D721Med (cell line): ENCODE measurements around the gene ADCY9.
"Not testable (repeated sequence)": the region's sequence is repeated elsewhere in the genome, so short reads cannot be mapped to it uniquely, and the experiment has no call there.

ENCODE experiments used
- DNase-seq: peaks from one replicate; pipeline ENCODE4 v3.0.0; 2011; ENCODE audit warnings: low spot score; ENCODE audit not compliant: insufficient read length
- FAIRE-seq: peaks from 2 replicates; lab custom pipeline; 2011; peaks lifted over from hg19 to GRCh38; lab: Jason Lieb, UNC
- TF ChIP-seq, protein P1 (sequence below): IDR thresholded peaks from 2 replicates; pipeline ENCODE4 v1.5.1; 2012; ENCODE audit warnings: mild to moderate bottlenecking, control low read depth; ENCODE audit not compliant: insufficient read depth; ENCODE audit errors: missing control alignments

Gene ADCY9

GRCh38 chr16:4081521-4082021 lies 34.7 kb downstream of the ADCY9 start:
- FAIRE-seq (no peak), DNase-seq (no peak)
- TF ChIP-seq, protein P1, sequence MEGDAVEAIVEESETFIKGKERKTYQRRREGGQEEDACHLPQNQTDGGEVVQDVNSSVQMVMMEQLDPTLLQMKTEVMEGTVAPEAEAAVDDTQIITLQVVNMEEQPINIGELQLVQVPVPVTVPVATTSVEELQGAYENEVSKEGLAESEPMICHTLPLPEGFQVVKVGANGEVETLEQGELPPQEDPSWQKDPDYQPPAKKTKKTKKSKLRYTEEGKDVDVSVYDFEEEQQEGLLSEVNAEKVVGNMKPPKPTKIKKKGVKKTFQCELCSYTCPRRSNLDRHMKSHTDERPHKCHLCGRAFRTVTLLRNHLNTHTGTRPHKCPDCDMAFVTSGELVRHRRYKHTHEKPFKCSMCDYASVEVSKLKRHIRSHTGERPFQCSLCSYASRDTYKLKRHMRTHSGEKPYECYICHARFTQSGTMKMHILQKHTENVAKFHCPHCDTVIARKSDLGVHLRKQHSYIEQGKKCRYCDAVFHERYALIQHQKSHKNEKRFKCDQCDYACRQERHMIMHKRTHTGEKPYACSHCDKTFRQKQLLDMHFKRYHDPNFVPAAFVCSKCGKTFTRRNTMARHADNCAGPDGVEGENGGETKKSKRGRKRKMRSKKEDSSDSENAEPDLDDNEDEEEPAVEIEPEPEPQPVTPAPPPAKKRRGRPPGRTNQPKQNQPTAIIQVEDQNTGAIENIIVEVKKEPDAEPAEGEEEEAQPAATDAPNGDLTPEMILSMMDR: no peak

DNA sequence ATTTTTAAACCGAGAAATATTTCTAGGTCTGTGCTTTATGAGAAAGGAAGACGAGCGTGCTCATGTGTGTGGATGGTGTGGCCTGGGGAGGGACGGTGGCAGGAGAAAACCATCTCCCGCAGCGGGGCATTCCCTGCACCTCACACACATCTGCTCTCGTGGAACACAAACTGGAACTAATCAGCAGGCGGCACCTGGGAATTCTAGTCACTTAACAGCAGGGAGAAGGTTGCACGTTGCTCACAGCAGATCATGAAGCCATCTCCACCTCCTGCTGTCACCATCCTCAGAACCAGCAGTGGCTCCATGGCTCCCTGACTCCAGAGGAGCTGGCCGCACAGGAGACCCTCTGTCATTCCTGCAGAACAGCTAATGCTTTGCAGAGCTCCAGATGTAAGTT lies 35.2 kb downstream of the ADCY9 start:
- TF ChIP-seq, protein P1: no peak
- DNase-seq (no peak), FAIRE-seq (no peak)

DNA sequence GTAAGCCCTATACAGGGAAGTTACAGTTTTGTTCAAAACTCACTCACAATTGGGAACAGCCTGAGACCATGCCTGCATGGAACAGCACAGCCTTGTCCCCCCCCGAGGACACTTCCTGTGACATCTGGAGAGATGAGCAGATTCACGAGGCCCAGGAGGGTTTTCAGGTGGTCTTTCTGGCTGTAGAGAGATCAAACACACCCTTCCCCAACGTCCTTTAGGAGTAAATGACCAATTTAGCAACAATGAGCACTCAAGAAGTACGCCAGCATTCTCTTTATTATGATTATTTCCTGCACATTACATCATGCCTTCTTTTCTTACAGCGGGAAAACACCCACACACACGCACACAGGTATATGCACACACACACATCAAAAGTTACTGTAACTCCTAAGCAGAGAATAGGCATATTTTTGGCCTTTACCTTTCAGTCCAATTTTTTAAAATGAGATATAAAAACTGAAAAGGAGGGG lies 39.0 kb downstream of the ADCY9 start:
- DNase-seq (no peak), FAIRE-seq (no peak)
- TF ChIP-seq, protein P1: no peak

DNA sequence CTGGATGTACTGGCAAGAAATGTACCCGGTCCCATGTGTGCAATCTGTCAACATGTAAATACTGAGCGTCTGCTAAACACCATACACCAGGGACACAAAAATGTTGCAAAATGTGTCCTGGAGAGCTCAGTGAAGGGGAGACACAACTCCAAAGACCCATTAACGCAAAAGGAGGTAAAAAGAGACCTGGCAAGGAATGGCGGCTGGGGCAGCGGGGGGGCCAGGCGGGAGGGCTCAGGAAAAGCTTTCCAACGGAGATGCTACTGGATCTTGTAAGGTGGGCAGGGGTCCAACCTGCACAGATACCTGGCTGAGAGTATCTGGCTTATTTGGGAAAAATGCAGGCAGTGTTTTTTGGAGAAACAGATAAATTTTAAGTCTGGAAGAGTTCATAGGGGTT lies 40.7 kb downstream of the ADCY9 start:
- no peak for FAIRE-seq
- TF ChIP-seq, protein P1: no peak

GRCh38 chr16:4073150-4073549 lies 43.1 kb downstream of the ADCY9 start:
- FAIRE-seq, DNase-seq: not testable (repeated sequence)

More for the DNA sequence above, 40.7 kb downstream of the ADCY9 start:
- DNase-seq: no peak

GRCh38 chr16:4071686-4072561 lies 44.3 kb downstream of the ADCY9 start:
- FAIRE-seq (no peak), DNase-seq (no peak)
- TF ChIP-seq, protein P1: no peak

GRCh38 chr16:4070936-4071335 lies 45.3 kb downstream of the ADCY9 start:
- DNase-seq: no peak
- TF ChIP-seq, protein P1: no peak
- no peak for FAIRE-seq
